ENCODE results near the gene SPZ1.
"Not testable (repeated sequence)": the region's sequence is repeated elsewhere in the genome, so short reads cannot be mapped to it uniquely, and the experiment has no call there.

Gene SPZ1

DNA sequence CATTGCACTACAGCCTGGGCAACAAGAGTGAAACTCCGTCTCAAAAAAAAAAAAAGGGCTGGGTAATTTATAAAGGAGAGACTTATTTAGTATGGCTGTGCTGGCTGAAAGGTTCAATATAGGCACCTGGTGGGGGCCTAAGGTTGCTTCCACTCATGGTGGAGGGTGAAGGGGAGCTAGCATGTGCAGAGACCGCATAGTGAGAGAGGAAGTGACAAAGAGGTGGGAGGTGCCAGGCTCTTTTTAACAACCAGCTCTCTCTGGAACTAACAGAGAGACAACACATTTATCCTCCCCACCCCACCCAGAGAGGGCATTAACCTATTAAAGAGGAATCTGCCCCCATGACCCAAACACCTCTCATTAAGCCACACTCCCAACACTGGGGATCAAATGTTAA lies 35.1 kb upstream of the SPZ1 start:
- no peak for TF ChIP-seq CTCF (conservative IDR thresholded peaks at IDR 0.05; ENCODE audit: low read depth, low read length)
- DNase-seq (ENCODE audit: low read depth) = no peak
- H3K4me3 ChIP-seq (ENCODE audit: low read depth, low read length) = no peak overlapping the region

DNA sequence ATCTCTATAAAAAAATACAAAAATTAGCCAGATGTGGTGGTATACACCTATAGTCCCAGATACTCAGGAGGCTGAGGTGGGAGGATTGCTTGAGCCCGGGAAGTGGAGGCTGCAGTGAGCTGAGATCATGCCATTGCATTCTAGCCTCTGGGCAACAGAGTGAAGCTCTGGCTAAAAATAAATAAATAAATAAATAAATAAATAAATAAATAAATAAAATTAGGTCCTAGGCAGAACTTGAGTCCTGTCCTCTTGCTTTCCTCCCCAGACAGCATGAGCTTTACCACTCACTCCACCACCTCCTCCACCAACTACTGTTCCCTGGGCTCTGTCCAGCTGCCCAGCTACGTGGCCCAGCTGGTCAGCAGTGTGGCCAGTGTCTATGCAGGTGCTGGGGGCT lies 31.6 kb upstream of the SPZ1 start:
- no peak for DNase-seq (ENCODE audit: low read depth)
- no peak overlapping the region for H3K4me3 ChIP-seq (ENCODE audit: low read depth, low read length)
- no peak for TF ChIP-seq CTCF (conservative IDR thresholded peaks at IDR 0.05; ENCODE audit: low read depth, low read length)

- H3K4me3 ChIP-seq (ENCODE audit: low read depth, low read length) = no peak overlapping the region
- TF ChIP-seq CTCF (conservative IDR thresholded peaks at IDR 0.05; ENCODE audit: low read depth, low read length) = no peak
- DNase-seq (ENCODE audit: low read depth) = no peak
Measured at GRCh38 chr5:80289320-80289719, 30.5 kb upstream of the SPZ1 start.

DNA sequence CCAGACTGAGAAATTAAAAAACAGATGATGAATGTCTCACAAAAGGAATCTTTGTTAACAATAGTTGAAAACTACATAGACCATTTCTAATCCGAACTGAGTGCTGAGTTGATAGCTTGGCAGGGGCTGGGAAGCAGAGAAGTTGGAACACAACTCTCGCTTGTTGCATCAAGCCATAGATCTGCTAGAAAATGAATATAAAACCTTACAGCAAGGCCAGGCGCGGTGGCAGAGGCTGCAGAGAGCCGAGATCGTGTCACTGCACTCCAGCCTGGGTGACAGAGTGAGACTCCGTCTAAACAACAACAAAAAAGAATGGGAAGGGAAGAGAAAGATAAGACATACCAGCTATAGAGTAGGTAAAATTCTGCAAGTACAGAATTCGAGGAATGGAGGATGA lies 28.0 kb upstream of the SPZ1 start:
- no peak overlapping the region for H3K4me3 ChIP-seq (ENCODE audit: low read depth, low read length)
- TF ChIP-seq CTCF (conservative IDR thresholded peaks at IDR 0.05; ENCODE audit: low read depth, low read length) = no peak
- no peak for DNase-seq (ENCODE audit: low read depth)

DNA sequence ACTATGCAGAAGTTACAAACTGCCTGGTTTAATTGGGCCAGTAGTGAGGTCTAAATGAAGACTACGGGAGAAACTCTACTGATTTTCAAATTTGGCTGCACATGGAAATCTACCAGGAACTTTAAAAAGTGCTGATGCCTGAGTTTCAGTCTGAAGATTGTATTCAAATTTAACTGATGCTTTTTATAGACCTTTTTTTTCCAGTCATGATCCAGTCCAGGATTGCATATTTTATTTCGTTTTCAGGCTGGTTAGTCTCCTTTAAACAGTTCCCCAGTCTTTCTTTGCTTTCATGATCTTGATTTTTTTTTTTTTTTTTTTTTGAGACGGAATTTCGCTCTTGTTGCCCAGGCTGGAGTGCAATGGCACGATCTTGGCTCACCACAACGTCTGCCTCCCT lies 23.7 kb upstream of the SPZ1 start:
- H3K4me3 ChIP-seq (ENCODE audit: low read depth, low read length) = no peak overlapping the region
- TF ChIP-seq CTCF (conservative IDR thresholded peaks at IDR 0.05; ENCODE audit: low read depth, low read length) = no peak
- no peak for DNase-seq (ENCODE audit: low read depth)

DNA sequence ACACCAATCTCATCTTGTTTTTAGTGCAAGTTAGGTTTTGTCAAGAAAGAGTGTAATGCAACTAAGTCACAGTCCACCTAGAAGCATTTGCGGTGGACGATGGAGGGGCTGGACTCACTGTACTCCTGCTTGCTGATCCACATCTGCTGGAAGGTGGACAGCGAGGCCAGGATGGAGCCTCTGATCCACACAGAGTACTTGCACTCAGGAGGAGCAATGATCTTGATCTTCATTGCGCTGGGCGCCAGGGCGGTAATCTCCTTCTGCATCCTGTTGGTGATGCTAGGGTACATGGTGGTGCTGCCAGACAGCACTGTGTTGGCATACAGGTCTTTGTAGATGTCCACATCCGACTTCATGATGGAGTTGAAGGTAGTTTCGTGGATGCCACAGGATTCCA lies 20.2 kb upstream of the SPZ1 start:
- no peak overlapping the region for H3K4me3 ChIP-seq (ENCODE audit: low read depth, low read length)
- TF ChIP-seq CTCF (conservative IDR thresholded peaks at IDR 0.05; ENCODE audit: low read depth, low read length) = no peak
- DNase-seq (ENCODE audit: low read depth) = no peak

DNA sequence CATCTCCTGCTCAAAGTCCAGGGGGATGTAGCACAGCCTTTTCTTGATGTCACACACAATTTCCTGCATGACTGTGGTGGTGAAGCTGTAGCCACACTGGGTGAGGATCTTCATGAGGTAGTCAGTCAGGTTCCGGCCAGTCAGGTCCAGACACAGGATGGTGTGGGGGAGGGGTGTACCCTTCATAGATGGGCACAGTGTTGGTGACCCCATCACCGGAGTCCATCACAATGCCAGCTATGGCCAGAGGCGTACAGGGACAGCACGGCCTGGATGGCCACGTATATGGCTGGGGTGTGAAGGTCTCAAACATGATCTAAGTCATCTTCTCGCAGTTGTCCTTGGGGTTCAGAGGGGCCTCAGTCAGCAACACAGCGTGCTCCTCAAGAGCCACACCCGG lies 19.7 kb upstream of the SPZ1 start:
- DNase-seq (ENCODE audit: low read depth) = no peak
- H3K4me3 ChIP-seq (ENCODE audit: low read depth, low read length) = no peak overlapping the region
- no peak for TF ChIP-seq CTCF (conservative IDR thresholded peaks at IDR 0.05; ENCODE audit: low read depth, low read length)

DNA sequence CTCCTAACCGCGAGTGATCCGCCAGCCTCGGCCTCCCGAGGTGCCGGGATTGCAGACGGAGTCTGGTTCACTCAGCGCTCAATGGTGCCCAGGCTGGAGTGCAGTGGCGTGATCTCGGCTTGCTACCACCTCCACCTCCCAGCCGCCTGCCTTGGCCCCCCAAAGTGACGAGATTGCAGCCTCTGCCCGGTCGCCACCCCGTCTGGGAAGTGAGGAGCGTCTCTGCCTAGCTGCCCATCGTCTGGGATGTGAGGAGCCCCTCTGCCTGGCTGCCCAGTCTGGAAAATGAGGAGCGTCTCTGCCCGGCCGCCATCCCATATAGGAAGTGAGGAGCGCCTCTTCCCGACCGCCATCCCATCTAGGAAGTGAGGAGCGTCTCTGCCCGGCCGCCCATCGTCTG lies 19.0 kb upstream of the SPZ1 start:
- not testable (repeated sequence) for H3K4me3 ChIP-seq (ENCODE audit: low read depth, low read length); DNase-seq (ENCODE audit: low read depth)

DNA sequence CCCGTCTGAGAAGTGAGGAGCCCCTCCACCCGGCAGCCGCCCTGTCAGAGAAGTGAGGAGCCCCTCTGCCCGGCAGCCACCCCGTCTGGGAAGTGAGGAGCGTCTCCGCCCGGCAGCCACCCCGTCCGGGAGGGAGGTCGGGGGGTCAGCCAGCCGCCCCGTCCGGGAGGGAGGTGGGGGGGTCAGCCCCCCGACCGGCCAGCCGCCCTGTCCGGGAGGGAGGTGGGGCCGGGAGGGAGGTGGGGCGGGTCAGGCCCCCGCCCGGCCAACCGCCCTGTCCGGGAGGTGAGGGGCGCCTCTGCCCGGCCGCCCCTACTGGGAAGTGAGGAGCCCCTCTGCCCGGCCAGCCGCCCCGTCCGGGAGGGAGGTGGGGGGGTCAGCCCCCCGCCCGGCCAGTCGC lies 18.5 kb upstream of the SPZ1 start:
- not testable (repeated sequence) for DNase-seq (ENCODE audit: low read depth); H3K4me3 ChIP-seq (ENCODE audit: low read depth, low read length)

Data from choroid plexus epithelial cell (primary cell).